IPS-20b (cell line): ENCODE results near the gene S100A8.

Experiments used
- H3K27ac ChIP-seq: one replicate; pipeline ENCODE4 v1.5.1; 2013; ENCODE audit warnings: low read length
- H3K27me3 ChIP-seq: 2 replicates; pipeline ENCODE4 v1.6.1; 2013; ENCODE audit warnings: mild to moderate bottlenecking, low read length, inconsistent platforms; ENCODE audit not compliant: insufficient read depth
- H3K36me3 ChIP-seq: 2 replicates; pipeline ENCODE4 v1.6.1; 2013; ENCODE audit warnings: low read depth, mild to moderate bottlenecking, inconsistent platforms, low read length, moderate library complexity; ENCODE audit not compliant: insufficient read depth
- H3K4me1 ChIP-seq: 2 replicates; pipeline ENCODE4 v1.6.1; 2013; ENCODE audit warnings: mild to moderate bottlenecking, control low read depth, inconsistent platforms, low read length, moderate library complexity; ENCODE audit not compliant: insufficient read depth
- H3K4me3 ChIP-seq: 2 replicates; pipeline ENCODE4 v1.5.1; 2013; ENCODE audit warnings: mild to moderate bottlenecking, low read length, inconsistent platforms
- H3K9ac ChIP-seq: 2 replicates; pipeline ENCODE4 v1.6.1; 2013; ENCODE audit warnings: low read depth, mild to moderate bottlenecking, inconsistent platforms, low read length, moderate library complexity
- H3K9me3 ChIP-seq: 2 replicates; pipeline ENCODE4 v1.6.1; 2013; ENCODE audit warnings: mild to moderate bottlenecking, low read depth, low read length, inconsistent platforms; ENCODE audit not compliant: insufficient read depth

The S100A8 gene

DNA sequence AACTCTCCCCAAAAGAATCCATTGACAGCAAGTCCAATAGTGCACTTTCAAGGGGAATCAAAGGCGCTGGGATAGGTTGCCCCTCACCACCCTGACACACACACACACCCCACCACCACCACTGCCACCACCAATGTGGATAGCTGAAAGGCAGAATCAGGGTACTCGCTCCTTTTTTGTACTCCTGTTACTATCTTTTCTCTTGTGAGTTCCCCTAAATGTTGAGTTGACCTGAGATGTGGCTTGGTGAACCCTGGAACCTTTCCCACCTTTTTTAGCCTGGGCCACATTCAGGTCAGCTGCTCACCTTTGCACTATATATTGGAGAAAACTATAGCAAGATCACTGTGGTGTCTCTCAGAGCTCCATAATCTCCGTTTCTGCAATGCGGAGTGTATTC lies 3.9 kb downstream of the S100A8 start:
- Histone ChIP-seq H3K27ac (no peak overlapping the region), H3K4me1 (no peaks in the 10 kb centered on the region), H3K9me3 (no peaks in the 10 kb centered on the region), H3K36me3 (no peaks in the 10 kb centered on the region), H3K27me3 (no peaks in the 10 kb centered on the region), H3K4me3 (no peak overlapping the region), H3K9ac (no peak overlapping the region)

DNA sequence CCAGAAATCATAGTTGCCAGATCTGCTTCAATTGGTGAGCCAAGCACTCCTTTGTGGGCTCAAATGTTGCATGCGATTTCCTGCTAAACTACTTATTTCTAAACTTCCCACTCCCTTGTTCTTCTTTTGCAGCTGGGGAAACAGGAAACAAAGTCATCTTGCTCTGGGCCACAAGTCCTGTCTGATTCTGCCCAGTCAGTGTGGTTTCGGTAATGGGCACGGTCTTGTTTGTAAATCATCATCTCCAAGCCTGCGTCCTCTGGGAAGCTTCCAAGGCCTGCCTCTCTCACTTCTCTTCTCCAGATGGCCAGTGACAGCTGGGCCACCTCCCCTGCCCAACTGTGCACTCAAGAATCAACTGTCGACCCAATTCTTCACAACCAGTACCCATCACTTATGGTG lies 4.4 kb downstream of the S100A8 start:
- Histone ChIP-seq H3K9me3 (no peaks in the 10 kb centered on the region), H3K36me3 (no peaks in the 10 kb centered on the region), H3K4me3 (no peak overlapping the region), H3K27ac (no peak overlapping the region), H3K27me3 (no peaks in the 10 kb centered on the region), H3K4me1 (no peaks in the 10 kb centered on the region), H3K9ac (no peak overlapping the region)

DNA sequence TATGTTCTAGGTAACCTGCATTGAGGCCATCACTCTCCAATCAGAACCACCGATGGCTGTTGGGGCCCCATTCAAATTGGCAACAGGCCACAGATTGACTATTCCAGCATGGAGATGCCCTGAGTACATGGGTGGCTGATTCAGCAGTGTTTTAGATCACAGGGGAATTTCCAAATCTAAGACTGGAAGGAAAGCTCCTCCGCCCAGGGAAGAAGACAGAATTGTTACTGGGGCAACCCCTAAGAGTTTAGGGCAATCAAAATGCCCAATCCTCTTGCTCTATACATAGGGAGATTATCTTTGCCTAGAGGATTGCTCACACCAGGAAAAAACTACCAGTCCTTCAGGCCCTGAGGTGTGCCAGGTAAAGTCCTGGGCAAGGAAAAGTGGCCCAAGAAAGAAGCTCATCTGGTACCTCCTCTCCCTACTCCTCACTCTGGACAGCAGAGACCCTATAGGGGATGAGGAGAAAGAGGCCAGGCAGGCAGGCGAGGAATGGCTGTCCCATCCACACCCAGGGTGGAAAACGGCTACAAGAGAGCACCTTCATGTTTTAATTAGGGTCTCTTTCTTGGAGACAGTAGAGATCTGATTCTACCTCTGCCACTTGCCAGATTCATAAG lies 5.8 kb downstream of the S100A8 start:
- H3K9me3 ChIP-seq: no peaks in the 10 kb centered on the region
- no peak overlapping the region for H3K9ac ChIP-seq
- no peaks in the 10 kb centered on the region for H3K36me3 ChIP-seq
- H3K27me3 ChIP-seq: no peaks in the 10 kb centered on the region
- no peak overlapping the region for H3K27ac ChIP-seq
- H3K4me1 ChIP-seq: no peaks in the 10 kb centered on the region
- H3K4me3 ChIP-seq: no peak overlapping the region

DNA sequence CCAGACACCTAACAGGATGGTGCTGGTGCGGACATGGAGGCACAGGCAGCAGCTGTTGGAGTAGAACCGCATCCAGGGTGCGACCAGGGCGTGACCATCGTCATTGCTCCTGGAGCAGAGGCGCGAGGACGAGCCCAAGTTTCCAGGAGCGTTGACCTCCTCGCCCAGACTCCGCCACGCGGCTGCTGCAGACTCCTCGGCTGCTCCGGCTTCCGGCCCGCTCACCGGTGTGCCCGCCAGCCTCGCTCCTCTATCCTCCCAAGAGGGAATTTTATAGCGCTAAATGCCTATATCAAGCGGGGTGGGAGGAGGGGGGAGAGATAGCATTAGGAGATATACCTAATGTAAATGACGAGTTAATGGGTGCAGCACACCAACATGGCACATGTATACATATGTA lies 10.2 kb downstream of the S100A8 start:
- Histone ChIP-seq H3K36me3 (no peaks in the 10 kb centered on the region), H3K9ac (no peak overlapping the region), H3K27me3 (no peaks in the 10 kb centered on the region), H3K9me3 (no peaks in the 10 kb centered on the region), H3K27ac (no peak overlapping the region), H3K4me3 (no peak overlapping the region), H3K4me1 (no peaks in the 10 kb centered on the region)

DNA sequence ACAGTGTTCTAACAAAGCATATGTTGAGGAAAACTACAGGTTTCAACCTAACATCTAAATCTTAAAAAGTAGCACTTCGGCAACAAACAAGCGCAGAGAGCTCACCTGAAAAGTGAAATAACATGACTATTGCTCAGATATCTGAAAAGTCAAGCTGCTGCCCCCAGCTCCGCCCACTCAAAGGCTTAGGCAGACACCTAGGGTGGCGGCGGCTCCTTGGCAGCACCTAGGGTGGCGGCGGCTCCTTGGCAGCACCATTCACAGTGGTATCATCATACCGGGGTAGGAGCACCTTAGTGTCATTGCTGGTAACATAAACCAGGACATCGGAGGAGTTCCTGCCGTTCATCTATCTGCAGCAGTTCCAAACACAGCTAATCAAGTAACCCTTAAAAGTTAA lies 11.3 kb downstream of the S100A8 start:
- Histone ChIP-seq H3K9ac (no peak overlapping the region), H3K4me1 (no peaks in the 10 kb centered on the region), H3K36me3 (no peaks in the 10 kb centered on the region), H3K9me3 (no peaks in the 10 kb centered on the region), H3K27me3 (no peaks in the 10 kb centered on the region), H3K27ac (no peak overlapping the region), H3K4me3 (no peak overlapping the region)

DNA sequence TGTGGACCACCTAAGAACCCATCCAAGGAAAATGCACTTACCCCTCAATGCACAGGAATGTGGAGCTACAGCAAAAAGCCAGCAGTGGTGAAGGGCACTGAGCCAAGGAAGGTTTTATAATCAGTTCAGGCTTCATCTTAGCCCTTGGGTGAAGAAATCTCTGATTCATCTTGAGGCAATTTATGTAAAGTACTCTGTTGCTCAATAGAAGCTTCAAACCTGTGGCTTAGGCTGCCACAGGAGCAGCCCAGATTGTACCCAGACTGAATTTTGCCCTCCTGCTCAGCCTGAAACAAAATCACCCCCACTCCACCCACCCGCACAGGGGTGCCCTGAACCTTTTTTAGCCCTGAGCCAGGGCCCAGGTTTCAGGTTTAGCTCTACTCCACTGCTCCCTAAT lies 15.4 kb downstream of the S100A8 start, which contains the start of gene S100A12:
S100A12 (minus strand) TSS at position 111 of the 400 bp plus-strand sequence. CDS start 1,029 bp downstream, outside the sequence.
- no peaks in the 10 kb centered on the region for H3K9me3 ChIP-seq
- no peaks in the 10 kb centered on the region for H3K36me3 ChIP-seq
- no peak within 1 kb of the TSS for H3K9ac ChIP-seq
- H3K4me1 ChIP-seq: no peaks in the 10 kb centered on the region
- no peak within 1 kb of the TSS for H3K4me3 ChIP-seq
- no peaks in the 10 kb centered on the region for H3K27me3 ChIP-seq
- H3K27ac ChIP-seq: no peak within 1 kb of the TSS

DNA sequence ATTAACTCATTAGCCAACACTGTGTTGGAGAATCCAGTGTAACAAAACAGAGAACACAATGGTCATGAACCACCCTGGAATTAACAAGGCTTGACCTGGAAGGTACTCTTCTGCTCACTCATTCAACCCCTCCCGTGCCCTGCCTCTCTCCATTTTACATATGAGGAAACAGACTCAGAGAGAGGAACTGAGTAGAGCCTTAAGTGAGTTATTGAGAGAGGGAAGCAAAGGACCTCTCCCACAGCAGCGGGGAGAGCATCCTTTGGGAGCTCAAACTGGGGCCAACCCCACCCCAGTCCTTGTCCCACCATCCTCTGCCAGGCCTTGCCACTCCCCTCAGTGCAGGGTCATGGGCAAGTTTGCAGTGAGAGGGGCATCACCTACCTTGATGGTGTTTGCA lies 16.8 kb downstream of the S100A8 start:
- Histone ChIP-seq H3K27me3 (no peaks in the 10 kb centered on the region), H3K36me3 (no peaks in the 10 kb centered on the region), H3K4me3 (no peak overlapping the region), H3K27ac (no peak overlapping the region), H3K4me1 (no peaks in the 10 kb centered on the region), H3K9ac (no peak overlapping the region), H3K9me3 (no peaks in the 10 kb centered on the region)

DNA sequence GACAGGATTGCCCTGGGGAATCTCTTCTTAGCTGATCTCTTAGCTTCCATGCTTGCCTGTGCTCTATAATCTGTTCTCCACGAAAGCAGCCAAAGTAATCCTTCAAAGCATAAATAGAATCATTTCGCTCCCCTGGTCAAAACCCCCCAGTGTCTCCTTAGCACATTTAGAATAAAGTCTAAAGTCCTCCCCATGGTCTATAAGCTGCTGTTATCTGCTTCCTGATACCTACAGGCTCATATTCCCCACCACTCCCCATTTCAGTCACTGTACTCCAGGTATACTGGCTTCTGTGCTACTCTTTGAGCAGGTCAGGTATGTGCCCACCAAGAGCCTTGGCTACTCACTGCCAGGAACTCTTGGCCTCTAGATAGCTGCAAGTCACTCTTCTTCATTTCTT lies 18.3 kb downstream of the S100A8 start:
- Histone ChIP-seq H3K4me1 (no peaks in the 10 kb centered on the region), H3K9ac (no peak overlapping the region), H3K36me3 (no peaks in the 10 kb centered on the region), H3K4me3 (no peak overlapping the region), H3K27me3 (no peaks in the 10 kb centered on the region), H3K9me3 (no peaks in the 10 kb centered on the region), H3K27ac (no peak overlapping the region)

DNA sequence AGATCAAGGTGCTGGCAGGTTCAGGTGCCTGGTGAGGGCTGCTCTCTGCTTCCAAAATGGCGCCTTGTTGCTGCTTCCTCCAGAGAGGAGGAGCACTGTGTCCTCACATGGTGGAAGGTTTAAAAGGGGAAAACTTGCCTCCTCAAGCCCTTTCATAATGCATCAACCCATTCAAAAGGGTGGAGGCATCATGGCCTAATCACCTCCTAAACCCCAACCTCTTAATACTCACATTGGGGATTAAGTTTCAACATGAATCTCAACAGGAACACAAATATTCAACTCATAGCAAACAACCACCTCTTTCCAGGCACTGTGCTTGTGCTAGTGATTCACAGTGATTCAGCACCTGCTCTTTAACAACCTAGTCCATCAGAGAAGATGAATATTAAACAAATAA lies 19.6 kb downstream of the S100A8 start:
- Histone ChIP-seq H3K27me3 (no peaks in the 10 kb centered on the region), H3K27ac (no peak overlapping the region), H3K9me3 (no peaks in the 10 kb centered on the region), H3K9ac (no peak overlapping the region), H3K4me1 (no peaks in the 10 kb centered on the region), H3K36me3 (no peaks in the 10 kb centered on the region), H3K4me3 (no peak overlapping the region)

DNA sequence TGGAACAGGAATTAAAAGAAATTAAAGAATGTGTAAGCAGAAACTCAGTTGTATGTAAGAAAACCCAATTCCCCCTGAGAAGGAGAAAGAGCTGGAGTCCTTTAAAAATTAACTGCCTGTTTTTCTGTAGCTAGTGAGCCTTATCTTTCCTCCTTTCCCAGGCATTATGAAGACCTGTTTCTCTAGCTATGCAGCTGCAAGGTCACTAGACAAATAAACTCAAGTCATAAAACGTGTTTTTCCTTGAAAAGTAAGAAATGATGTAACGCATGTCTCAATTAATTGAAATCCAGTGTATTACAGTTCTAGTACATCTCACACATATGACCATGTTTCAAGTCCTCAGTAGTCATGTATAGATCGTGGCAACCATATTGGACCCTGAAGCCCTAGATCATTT lies 20.7 kb downstream of the S100A8 start:
- H3K9me3 ChIP-seq: no peaks in the 10 kb centered on the region
- no peaks in the 10 kb centered on the region for H3K4me1 ChIP-seq
- H3K36me3 ChIP-seq: no peaks in the 10 kb centered on the region
- no peak overlapping the region for H3K4me3 ChIP-seq
- no peak overlapping the region for H3K9ac ChIP-seq
- no peak overlapping the region for H3K27ac ChIP-seq
- H3K27me3 ChIP-seq: no peaks in the 10 kb centered on the region

DNA sequence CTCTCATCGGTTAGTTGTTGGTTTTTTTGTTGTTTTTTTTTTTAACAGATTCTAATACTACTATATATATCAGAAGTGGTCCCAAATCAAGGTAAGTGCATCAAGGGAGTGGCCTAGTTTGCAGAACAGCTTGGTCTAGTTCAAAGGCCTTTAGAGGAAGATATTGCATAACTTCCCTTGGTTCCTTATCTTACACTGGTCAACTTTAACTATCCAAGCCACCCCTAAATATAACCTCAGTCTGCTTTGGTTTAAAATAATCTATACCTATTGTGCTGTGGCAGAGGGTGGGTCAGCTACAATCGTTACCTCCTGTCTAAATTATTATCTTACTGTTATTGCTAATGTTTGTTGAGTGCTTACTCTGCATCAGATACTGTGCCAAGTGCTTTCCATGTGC lies 22.4 kb downstream of the S100A8 start:
- Histone ChIP-seq H3K9me3 (no peaks in the 10 kb centered on the region), H3K4me1 (no peaks in the 10 kb centered on the region), H3K27me3 (no peaks in the 10 kb centered on the region), H3K36me3 (no peaks in the 10 kb centered on the region), H3K4me3 (no peak overlapping the region), H3K27ac (no peak overlapping the region), H3K9ac (no peak overlapping the region)

DNA sequence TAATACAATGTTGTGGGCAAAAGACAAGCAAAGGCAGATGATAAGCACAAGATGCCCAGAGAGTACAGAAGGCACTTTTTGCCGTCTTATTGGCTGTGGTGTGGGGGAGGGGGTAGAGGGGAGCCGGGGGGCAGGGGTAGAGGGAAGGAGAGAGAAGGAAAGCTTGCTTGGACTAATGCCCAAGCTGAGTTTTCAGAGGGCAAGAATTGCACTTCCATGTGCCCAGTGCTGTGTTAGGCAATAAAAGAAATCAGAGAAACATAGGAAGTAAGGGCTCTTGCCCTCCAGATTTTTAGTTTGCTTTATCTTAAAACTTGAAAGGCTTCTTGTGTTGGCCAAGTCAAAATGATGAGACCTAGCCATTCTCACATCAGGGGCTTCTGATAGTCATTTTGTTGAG lies 23.8 kb downstream of the S100A8 start:
- H3K36me3 ChIP-seq: no peaks in the 10 kb centered on the region
- no peaks in the 10 kb centered on the region for H3K4me1 ChIP-seq
- H3K9ac ChIP-seq: no peak overlapping the region
- H3K27me3 ChIP-seq: no peaks in the 10 kb centered on the region
- no peak overlapping the region for H3K4me3 ChIP-seq
- H3K9me3 ChIP-seq: no peaks in the 10 kb centered on the region
- H3K27ac ChIP-seq: no peak overlapping the region
